Esophagus squamous epithelium (tissue), 4 donors: ENCODE data around the gene BUD13.

ENCODE experiments used
- POLR2A ChIP-seq, 4 donors: fragments of 450-650 bp; IDR thresholded peaks; one replicate each; pipeline ENCODE4 v1.6.1; 2017; ENCODE audit warnings: antibody characterized with exemption in 4 of 4, mild to moderate bottlenecking in 4 of 4, moderate library complexity in 3 of 4
- TF ChIP-seq, protein P1 (sequence below), 6 experiments: fragments of 450-650 bp in 4 of 6; fragments of 200-600 bp in 2 of 6; sonication (generic) in 2 of 6; IDR thresholded peaks; one replicate each; pipeline ENCODE4 v1.5.1; 2016 to 2019; ENCODE audit warnings: antibody characterized with exemption in 6 of 6, mild to moderate bottlenecking in 4 of 6, moderate library complexity in 4 of 6

DNA sequence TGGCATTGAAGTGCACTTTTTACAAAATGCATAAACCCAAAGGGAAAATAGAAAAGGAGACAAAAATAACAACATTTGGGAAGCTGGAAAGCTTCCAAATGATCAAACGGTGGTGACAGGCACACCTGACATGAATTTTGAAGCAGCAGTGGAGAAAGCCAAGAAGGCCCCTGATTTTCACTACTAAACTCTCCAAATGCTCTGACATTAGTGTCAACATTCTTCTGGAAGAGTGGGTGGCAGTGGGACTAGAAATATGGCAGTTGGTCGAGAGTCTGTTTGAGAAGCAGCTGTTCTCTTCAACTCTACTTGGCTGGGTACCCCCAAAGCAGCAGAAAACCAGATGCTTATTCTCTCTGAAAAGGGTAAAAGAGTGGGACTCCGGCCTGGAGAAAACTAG lies 31.2 kb upstream of the BUD13 start:
- TF ChIP-seq POLR2A (IDR thresholded peaks at IDR 0.05): no peak
- TF ChIP-seq, protein P1, sequence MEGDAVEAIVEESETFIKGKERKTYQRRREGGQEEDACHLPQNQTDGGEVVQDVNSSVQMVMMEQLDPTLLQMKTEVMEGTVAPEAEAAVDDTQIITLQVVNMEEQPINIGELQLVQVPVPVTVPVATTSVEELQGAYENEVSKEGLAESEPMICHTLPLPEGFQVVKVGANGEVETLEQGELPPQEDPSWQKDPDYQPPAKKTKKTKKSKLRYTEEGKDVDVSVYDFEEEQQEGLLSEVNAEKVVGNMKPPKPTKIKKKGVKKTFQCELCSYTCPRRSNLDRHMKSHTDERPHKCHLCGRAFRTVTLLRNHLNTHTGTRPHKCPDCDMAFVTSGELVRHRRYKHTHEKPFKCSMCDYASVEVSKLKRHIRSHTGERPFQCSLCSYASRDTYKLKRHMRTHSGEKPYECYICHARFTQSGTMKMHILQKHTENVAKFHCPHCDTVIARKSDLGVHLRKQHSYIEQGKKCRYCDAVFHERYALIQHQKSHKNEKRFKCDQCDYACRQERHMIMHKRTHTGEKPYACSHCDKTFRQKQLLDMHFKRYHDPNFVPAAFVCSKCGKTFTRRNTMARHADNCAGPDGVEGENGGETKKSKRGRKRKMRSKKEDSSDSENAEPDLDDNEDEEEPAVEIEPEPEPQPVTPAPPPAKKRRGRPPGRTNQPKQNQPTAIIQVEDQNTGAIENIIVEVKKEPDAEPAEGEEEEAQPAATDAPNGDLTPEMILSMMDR (IDR thresholded peaks at IDR 0.05): no peak
